Stomach (tissue), 9 donors: ENCODE measurements around the gene ING3. TPM values are rescaled to one million over a fixed set of nuclear protein-coding genes. Genes with fewer than 3 reads are reported as not detected.

Experiments
- DNase-seq, 2 donors: peaks; one replicate each; pipeline versions ENCODE4 v3.0.0 to v3.0.0-alpha.2; 2013 to 2019
- H3K27ac ChIP-seq, 5 donors: fragments of 200-600 bp in 4 of 5; sonication (generic) in 4 of 5; one replicate each; pipeline ENCODE4 v1.5.1; 2013 to 2019; ENCODE audit warnings: mild to moderate bottlenecking in 1 of 5, moderate library complexity in 1 of 5
- H3K27me3 ChIP-seq, 3 donors: fragments of 200-600 bp; sonication (generic); one replicate each; pipeline ENCODE4 v1.5.1; 2017 to 2019; ENCODE audit warnings: mixed run types in 1 of 3
- H3K36me3 ChIP-seq, 4 donors: fragments of 200-600 bp; sonication (generic); 1 replicate in 3 of 4; 2 replicates in 1 of 4; pipeline ENCODE4 v1.5.1; 2016 to 2019
- H3K4me1 ChIP-seq, 4 donors: fragments of 200-600 bp; sonication (generic); one replicate each; pipeline ENCODE4 v1.5.1; 2016 to 2019
- H3K4me3 ChIP-seq, 4 donors: fragments of 200-600 bp; sonication (generic) in 3 of 4; one replicate each; pipeline ENCODE4 v1.5.1; 2016 to 2019; ENCODE audit warnings: mild to moderate bottlenecking in 1 of 4
- H3K9me3 ChIP-seq, 4 donors: fragments of 200-600 bp; sonication (generic); one replicate each; pipeline ENCODE4 v1.5.1; 2016 to 2019
- EP300 ChIP-seq: sonication (generic); formaldehyde crosslinking; IDR thresholded peaks from one replicate; pipeline ENCODE4 v1.6.1; 2017; ENCODE audit warnings: antibody characterized with exemption
- POLR2A ChIP-seq, 4 donors: fragments of 450-650 bp; IDR thresholded peaks; one replicate each; pipeline ENCODE4 v1.6.1; 2016; ENCODE audit warnings: antibody characterized with exemption in 4 of 4, control low read depth in 2 of 4, mild to moderate bottlenecking in 1 of 4, moderate library complexity in 1 of 4
- POLR2AphosphoS5 ChIP-seq, 3 donors: sonication (generic); formaldehyde crosslinking; IDR thresholded peaks; one replicate each; pipeline ENCODE4 v1.6.1; 2016; ENCODE audit warnings: antibody characterized with exemption in 3 of 3
- WGBS, 5 donors: extraction: QIAGEN DNeasy Blood & Tissue Kit in 3 of 5; methylation state at CpG; one replicate each; pipeline versions ENCODE4 v1.1.5 to v1.1.7; 2013 to 2018; 5-methylcytosine and 5-hydroxymethylcytosine counted together
- intact Hi-C: fragments of 100-400 bp; cut with DNase I; formaldehyde crosslinking; loops from one replicate; pipeline ENCODE4 v1.15.1; 2023; ENCODE audit warnings: low total_unique reads
- polyA plus RNA-seq, 3 donors: library from polyadenylated mRNA; stranded (reverse); fragments of 200-250 nt; gene quantifications; one replicate each; pipeline ENCODE4 v1.2.3, GENCODE V29; 2013
- total RNA-seq, 5 donors: library from RNA; depleted of rRNA; stranded (reverse); fragments of >200 nt; gene quantifications; one replicate each; pipeline versions ENCODE4 v1.1.0 to v1.2.3, GENCODE V29; 2014 to 2016
- TF ChIP-seq, protein P1 (sequence below), 7 experiments: fragments of 450-650 bp in 4 of 7; fragments of 200-600 bp in 3 of 7; sonication (generic) in 3 of 7; IDR thresholded peaks; one replicate each; pipeline ENCODE4 v1.5.1; 2016 to 2019; ENCODE audit warnings: antibody characterized with exemption in 7 of 7, control low read depth in 2 of 7, mild to moderate bottlenecking in 1 of 7
- donor health status: healthy with polysubstance abuse.
- donor health status: Bipolar disorder and iron deficiency.
- donor health status: healthy.

The ING3 gene
- total and polyA plus RNA-seq, 8 donors = 6.3 to 37.1 (median 16.2) TPM

DNA sequence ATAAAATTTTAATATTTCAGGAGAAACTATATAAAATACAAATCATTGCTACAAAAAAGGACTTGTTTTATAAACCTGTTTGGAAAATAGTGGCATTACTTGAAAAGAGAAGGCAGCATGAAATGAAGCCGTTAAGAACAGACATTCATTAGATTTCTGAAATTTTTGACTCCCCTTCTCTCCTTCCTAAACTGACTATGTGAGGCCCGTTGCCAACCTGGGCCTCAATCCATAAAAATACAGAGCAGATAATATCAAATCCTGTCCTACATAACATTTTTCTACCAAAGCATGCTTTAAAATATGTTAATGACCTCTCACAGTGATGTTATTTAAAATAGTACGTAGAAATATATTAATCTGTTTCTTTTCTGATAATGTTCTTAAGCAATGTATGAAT is 34.5 kb upstream of the ING3 start:
- DNase-seq = no peak
- WGBS, 5 donors = 61 to 79% (median 74%) methylated on average over 3 of the region's 3 CpGs
- no peak for TF ChIP-seq POLR2A (IDR thresholded peaks at IDR 0.05)
- no peak for TF ChIP-seq POLR2AphosphoS5 (IDR thresholded peaks at IDR 0.05)
- TF ChIP-seq, protein P1, sequence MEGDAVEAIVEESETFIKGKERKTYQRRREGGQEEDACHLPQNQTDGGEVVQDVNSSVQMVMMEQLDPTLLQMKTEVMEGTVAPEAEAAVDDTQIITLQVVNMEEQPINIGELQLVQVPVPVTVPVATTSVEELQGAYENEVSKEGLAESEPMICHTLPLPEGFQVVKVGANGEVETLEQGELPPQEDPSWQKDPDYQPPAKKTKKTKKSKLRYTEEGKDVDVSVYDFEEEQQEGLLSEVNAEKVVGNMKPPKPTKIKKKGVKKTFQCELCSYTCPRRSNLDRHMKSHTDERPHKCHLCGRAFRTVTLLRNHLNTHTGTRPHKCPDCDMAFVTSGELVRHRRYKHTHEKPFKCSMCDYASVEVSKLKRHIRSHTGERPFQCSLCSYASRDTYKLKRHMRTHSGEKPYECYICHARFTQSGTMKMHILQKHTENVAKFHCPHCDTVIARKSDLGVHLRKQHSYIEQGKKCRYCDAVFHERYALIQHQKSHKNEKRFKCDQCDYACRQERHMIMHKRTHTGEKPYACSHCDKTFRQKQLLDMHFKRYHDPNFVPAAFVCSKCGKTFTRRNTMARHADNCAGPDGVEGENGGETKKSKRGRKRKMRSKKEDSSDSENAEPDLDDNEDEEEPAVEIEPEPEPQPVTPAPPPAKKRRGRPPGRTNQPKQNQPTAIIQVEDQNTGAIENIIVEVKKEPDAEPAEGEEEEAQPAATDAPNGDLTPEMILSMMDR (IDR thresholded peaks at IDR 0.05) = no peak
- TF ChIP-seq EP300 = no peak
- Histone ChIP-seq H3K4me1 (no peaks in the 10 kb centered on the region), H3K9me3 (peaks cover 0 to 8% (median 2%) of the 10 kb centered on the region in 4 donors), H3K27me3 (no peaks in the 10 kb centered on the region), H3K4me3 (no peak overlapping the region), H3K36me3 (no peaks in the 10 kb centered on the region), H3K27ac (no peak overlapping the region)
- intact Hi-C loops = no loop called here

DNA sequence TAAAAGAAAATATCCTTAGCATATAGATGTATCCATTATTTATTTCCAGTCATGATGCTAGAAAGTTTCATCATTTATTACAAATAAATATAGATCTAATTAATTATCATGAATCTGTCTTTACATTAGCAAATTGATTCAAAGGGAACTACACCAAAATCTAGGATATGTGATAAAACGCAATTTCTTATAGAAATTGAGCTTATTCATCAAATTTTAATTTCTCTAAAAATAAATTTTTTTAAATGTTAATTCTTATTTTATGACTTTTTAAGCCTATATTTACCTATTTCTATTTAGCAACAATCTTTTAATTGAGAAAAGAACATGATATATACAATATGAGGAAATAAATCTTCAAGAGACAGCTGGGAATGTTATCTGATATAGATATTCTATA is 34.0 kb upstream of the ING3 start:
- TF ChIP-seq, protein P1 (IDR thresholded peaks at IDR 0.05) = no peak
- TF ChIP-seq EP300 (no peak), POLR2AphosphoS5 (IDR thresholded peaks at IDR 0.05) (no peak), POLR2A (IDR thresholded peaks at IDR 0.05) (no peak)
- Histone ChIP-seq H3K36me3 (no peaks in the 10 kb centered on the region), H3K4me1 (no peaks in the 10 kb centered on the region), H3K4me3 (no peak overlapping the region), H3K27me3 (no peaks in the 10 kb centered on the region), H3K9me3 (peaks cover 0 to 8% (median 2%) of the 10 kb centered on the region in 4 donors), H3K27ac (no peak overlapping the region)
- no peak for DNase-seq
- intact Hi-C loops = no loop called here
- 85 to 94% (median 90%) methylated on average over 1 of the region's 1 CpG for WGBS, 5 donors

DNA sequence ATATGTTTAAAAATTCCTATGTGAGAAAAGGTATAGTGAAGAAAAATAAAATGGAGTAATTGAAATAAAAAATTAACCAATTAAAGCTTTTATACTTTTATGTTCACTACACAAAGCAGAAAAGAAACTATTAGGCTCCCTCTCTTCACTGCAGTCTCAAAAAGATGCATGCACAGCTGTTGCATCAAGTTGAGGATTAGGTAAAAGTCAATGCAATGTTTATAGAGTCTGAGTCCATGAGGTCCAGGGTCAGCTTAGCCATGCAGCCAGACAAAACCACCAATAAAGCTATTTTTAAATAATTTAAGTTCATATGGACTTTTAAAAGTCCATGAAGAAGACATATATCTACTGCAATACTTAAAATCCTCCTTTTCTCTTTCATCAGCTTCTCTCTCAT is 31.1 kb upstream of the ING3 start:
- Histone ChIP-seq H3K4me1 (no peaks in the 10 kb centered on the region), H3K27me3 (no peaks in the 10 kb centered on the region), H3K9me3 (no peaks in the 10 kb centered on the region), H3K36me3 (no peaks in the 10 kb centered on the region), H3K27ac (no peak overlapping the region), H3K4me3 (no peak overlapping the region)
- no peak for DNase-seq
- intact Hi-C loops = no loop called here
- no peak for TF ChIP-seq POLR2AphosphoS5 (IDR thresholded peaks at IDR 0.05)

DNA sequence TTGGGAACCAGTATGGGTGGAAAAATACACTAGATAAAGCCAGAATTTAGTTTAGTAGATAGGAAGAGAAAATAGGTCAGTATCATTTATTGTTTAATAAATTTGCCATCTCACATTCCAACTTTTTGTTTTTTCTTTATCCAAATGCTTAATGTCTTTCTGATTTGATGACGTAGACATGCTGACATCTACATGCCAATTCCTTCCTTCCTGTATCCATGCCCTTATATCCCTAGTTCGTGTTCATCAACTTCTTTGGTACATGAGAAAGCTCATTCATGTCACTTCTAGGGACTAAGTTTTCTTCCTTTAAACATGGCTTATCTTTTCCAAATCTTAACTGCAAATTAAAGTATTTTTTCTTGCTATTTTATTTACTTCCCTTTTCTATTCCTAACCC is 30.5 kb upstream of the ING3 start:
- WGBS, 5 donors = 60 to 79% (median 72%) methylated on average over 2 of the region's 2 CpGs
- H3K4me1 ChIP-seq = no peaks in the 10 kb centered on the region
- H3K27me3 ChIP-seq = no peaks in the 10 kb centered on the region
- no peak overlapping the region for H3K4me3 ChIP-seq
- intact Hi-C loops = no loop called here
- no peak for DNase-seq
- H3K36me3 ChIP-seq = no peaks in the 10 kb centered on the region
- TF ChIP-seq EP300 (no peak), POLR2A (IDR thresholded peaks at IDR 0.05) (no peak), POLR2AphosphoS5 (IDR thresholded peaks at IDR 0.05) (no peak)
- TF ChIP-seq, protein P1 (IDR thresholded peaks at IDR 0.05) = no peak
- H3K9me3 ChIP-seq = no peaks in the 10 kb centered on the region
- H3K27ac ChIP-seq = no peak overlapping the region

DNA sequence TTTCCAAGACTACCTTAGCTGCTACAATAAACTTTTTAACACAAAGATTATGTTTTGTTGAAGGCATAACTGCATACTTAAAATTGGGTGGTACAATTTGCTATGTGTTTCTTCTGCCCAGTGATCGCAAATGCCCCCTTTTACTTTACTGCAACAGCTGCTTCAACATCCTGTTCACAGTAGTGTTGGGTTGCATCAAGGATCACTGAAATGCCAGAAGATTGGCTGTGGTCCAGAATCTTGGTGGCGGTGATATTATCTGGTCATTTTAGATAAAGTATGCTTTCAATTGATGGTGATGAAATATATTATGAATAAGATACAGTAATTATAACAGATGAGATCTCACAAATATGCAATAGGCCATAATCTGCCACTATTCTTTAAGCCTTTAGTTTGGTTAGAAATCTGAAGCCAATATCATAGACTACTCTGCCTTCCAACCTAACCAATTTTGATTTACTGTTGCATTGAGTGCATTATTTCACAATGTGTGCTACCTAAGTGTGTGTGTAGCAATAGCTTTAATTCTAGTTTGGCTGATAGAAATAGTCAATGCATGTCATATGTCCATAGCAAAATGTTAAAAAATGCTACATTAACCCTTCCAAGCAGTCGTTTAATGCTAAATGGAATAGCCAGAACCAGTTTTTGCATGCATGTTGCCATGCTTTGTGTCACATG is 29.8 kb upstream of the ING3 start:
- H3K4me1 ChIP-seq = no peaks in the 10 kb centered on the region
- DNase-seq = no peak
- no peak overlapping the region for H3K4me3 ChIP-seq
- no peak overlapping the region for H3K27ac ChIP-seq
- intact Hi-C loops = no loop called here
- H3K9me3 ChIP-seq = no peaks in the 10 kb centered on the region
- H3K36me3 ChIP-seq = no peaks in the 10 kb centered on the region
- 74 to 85% (median 81%) methylated on average over 3 of the region's 3 CpGs for WGBS, 5 donors
- H3K27me3 ChIP-seq = no peaks in the 10 kb centered on the region
- no peak for TF ChIP-seq POLR2AphosphoS5 (IDR thresholded peaks at IDR 0.05)
